LNCaP clone FGC (cell line): ENCODE measurements around the gene RNF26.

ENCODE experiments used
- DNase-seq: peaks from one replicate; pipeline ENCODE4 v3.0.0-alpha.2; 2011; ENCODE audit warnings: low read depth
- H3K4me3 ChIP-seq: 2 replicates; pipeline ENCODE4 v1.5.1; 2011; ENCODE audit warnings: mild to moderate bottlenecking, low read depth, low read length, control low read depth
- TF ChIP-seq, protein P1 (sequence below): IDR thresholded peaks from 2 replicates; pipeline ENCODE4 v1.5.1; 2012; ENCODE audit warnings: mild to moderate bottlenecking; ENCODE audit not compliant: control insufficient read depth, insufficient read depth; ENCODE audit errors: extremely low read depth

The RNF26 gene

DNA sequence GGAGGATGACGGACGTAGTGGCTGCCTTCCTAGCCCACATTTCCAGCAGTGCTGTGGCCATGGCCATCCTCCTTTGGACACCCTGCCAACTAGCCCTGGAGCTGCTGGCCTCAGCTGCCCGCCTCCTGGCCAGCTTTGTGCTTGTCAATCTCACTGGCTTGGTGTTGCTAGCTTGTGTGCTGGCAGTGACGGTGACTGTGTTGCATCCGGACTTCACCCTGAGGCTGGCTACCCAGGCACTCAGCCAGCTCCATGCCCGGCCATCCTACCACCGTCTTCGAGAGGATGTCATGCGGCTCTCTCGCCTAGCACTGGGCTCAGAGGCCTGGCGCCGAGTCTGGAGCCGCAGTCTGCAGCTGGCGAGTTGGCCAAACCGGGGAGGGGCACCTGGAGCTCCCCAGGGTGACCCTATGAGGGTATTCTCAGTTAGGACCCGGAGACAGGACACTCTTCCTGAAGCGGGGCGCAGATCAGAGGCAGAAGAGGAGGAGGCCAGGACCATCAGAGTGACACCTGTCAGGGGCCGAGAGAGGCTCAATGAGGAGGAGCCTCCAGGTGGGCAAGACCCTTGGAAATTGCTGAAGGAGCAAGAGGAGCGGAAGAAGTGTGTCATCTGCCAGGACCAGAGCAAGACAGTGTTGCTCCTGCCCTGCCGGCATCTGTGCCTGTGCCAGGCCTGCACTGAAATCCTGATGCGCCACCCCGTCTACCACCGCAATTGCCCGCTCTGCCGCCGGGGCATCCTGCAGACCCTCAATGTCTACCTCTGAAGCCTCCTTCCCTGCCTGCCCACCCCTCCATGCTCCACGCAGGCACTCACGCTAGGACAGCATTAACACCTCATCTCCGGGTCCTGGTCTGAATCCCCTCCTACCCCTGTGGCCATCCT, 1.6 kb downstream of the RNF26 start:
- TF ChIP-seq, protein P1, sequence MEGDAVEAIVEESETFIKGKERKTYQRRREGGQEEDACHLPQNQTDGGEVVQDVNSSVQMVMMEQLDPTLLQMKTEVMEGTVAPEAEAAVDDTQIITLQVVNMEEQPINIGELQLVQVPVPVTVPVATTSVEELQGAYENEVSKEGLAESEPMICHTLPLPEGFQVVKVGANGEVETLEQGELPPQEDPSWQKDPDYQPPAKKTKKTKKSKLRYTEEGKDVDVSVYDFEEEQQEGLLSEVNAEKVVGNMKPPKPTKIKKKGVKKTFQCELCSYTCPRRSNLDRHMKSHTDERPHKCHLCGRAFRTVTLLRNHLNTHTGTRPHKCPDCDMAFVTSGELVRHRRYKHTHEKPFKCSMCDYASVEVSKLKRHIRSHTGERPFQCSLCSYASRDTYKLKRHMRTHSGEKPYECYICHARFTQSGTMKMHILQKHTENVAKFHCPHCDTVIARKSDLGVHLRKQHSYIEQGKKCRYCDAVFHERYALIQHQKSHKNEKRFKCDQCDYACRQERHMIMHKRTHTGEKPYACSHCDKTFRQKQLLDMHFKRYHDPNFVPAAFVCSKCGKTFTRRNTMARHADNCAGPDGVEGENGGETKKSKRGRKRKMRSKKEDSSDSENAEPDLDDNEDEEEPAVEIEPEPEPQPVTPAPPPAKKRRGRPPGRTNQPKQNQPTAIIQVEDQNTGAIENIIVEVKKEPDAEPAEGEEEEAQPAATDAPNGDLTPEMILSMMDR, result no peak
- no peak for DNase-seq
- peak overlapping the region; percentile 99 for H3K4me3 ChIP-seq

DNA sequence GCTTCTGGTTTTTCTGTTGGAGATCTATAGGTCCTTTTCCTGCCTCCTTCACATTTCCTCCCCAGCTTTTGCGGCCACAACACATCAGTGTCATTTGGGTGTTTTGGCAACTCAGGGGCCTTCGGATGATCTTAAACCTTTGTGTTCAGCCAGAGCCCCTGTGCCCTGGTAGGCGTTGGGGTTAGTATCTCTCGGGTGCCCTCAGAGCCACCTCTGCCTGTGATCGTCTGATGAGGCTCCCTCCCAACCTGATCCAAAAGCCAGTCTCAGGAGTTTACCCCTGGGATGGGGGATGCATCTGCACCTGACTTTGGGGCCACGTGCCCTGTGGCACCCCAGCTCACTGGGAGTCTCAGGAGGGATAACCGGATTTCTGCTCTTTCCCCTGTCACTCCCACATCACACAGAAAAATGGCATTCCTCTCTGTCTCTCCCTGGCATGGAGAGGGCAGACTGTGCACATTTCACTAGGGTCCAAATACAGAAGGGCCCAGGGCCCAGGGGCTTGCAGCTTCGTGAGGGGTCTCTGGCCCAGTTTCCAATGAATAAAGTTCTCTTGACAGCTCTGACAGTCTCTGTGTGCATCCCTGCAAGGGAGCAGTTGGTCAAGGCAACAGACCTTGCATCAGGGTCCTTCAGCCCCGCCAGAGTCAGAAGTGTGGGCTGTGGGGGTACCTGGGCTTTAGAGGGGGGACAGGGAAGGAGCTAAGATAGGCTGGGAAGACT, 2.6 kb downstream of the RNF26 start:
- TF ChIP-seq, protein P1, result no peak
- no peak for DNase-seq
- no peak overlapping the region for H3K4me3 ChIP-seq

DNA sequence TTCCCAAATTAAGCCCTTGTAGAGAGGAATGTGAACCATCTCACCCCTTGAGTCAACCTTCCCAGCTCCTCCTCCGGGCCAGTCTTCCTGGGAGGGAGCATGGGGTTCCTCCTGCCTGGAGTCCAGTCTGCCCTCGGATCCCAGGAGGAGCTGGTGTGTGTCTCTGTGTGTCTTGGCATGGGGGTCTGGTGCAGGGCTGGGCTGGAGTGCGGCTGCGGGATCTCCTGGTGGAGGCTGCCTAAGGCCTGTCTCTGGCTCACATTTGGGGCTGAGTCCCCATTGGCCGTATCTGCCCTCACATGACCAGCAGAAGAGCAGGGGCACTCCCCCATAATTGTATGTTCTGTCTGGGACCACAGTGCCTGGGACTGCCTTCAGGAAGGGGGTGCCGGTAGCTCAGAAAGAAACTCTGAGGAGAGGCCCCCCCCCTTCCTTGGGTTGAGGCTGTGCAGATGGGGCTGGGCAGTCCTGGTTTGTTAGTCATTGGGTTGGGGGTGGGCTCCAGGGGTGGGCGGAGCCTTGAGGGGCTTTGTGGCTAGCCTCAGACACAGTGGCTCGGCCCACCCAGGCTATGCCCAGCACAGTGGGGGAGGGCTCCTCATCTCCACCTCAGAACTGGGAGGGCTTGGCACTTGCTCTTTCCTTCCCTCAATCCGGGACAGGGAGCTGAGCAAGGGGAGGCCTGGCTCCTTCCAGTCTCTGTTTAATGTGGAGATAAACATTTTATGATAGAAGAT, 3.4 kb downstream of the RNF26 start:
- TF ChIP-seq, protein P1, result no peak
- H3K4me3 ChIP-seq, result no peak overlapping the region
- DNase-seq, result no peak

DNA sequence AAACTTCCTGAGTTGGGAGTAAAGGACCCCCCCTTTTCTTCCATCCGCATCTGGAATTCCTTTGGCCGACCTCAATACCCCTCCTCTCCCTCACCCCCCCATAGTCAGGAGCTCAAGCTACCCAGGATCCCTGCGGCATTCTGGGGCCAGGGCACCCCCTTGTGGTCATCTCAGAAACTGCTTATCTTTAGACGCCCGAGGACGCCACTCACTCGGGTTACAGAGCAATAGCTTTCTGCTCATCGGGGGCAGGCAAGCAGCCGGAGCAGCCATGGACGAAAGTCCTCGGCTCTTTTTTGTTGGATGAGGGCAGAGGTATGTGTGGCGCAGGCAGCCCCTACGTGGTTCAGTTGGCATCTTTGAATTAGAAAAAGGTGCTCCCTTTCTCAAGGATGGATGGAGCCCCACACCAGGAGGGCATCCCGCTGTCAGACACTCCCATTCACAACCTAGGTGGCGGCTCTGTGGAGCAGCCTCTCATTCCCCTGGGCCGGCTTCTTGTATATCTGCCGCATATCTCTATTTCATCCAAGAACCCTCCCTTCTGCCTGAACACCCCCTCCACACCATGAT, 4.1 kb downstream of the RNF26 start:
- DNase-seq, result no peak
- TF ChIP-seq, protein P1, result peak; percentile 86
- no peak overlapping the region for H3K4me3 ChIP-seq

DNA sequence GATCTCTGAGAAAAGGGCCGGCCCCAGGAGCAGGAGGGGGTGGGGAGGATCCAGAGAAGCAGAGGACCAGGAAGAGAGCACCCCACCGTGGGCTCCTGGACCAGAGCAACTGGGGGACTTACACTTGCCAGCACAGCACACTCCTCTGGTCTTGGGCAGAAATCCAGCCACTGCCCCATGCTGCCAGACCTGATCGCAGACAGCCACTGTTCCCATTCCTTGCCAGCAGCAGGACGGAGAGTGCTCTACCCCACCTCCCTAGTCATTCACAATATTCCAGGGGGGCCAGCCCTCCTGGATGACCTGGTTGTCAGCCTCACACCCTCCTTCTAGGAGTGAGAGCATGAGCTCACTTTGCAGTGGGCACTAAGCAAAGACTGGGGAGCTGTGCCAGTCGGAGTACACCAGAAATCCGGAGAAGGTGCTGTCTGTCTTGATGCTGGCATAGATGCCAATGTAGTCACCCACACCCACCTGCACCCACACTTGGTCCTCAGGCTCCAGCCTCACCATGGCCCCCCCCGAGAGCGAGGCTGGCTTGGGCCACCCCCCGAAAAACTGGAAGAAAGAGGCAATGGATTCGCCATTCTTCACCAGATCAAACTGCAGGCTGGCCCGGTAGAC, 4.8 kb downstream of the RNF26 start:
- H3K4me3 ChIP-seq, result no peak overlapping the region
- no peak for DNase-seq
- TF ChIP-seq, protein P1, result no peak

DNA sequence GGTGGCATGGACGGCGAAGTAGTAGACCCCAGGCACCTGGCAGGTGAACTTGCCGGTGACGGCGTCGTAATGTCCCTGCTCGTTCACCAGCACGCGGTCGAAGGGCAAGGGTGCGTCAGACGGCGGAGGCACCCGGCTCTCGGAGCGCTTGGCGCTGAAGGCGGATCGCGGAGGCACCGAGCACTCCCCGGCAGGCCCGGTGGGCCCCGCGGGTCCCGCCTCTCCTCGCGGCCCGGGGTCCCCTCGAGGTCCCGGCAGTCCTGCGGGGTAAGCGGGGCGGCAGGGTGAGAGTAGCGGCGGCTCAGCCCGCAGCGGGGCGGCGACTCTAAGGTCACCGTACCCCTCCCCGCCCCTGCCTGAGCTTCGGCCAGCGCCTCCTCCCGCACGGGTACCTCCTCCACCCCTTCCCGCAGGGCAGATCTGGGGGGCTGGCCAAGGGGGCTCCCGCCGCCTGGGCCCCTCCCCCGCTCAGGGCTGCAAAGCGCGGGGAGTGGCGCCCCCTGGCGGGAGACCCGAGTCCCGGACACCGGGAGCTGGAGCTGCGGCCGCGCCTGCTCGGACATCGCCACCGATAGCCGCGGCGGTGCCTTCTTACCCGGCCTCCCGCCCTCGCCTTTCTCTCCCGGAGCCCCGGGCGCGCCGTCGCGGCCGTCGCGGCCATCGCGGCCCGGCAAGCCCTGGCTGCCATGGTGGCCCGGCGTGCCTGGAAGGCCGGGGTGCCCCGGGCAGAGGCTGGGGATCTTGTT, 5.4 kb downstream of the RNF26 start:
- TF ChIP-seq, protein P1, result peak; percentile 77
- peak overlapping the region; percentile 30 for H3K4me3 ChIP-seq
- DNase-seq, result no peak
